ENCODE measurements around the gene MT1F.

Gene MT1F

DNA sequence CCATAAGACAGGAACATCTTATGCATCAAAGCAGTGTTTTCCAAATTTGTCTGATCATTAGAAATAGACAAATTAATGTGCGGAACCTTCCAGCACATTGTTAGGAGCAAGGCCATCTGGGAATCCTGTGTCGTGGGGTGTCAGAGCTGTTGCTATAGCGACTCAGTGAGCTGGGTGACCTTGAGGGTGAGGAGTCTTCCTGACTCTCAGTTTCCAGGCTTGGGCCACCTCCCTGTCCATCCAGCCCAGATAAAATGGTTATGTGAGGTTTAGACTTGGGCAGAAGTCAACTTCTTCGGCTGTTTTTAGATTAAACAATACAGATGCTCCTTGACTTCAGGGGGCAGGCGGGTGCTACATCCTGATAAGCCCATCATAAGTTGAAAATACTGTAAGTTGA is 45.1 kb downstream of the MT1F start:
- DNase-seq: no peak

All from stimulated activated CD4-positive, alpha-beta T cell treated with anti-CD3 and anti-CD28 coated beads, Interleukin-12 subunit alpha, Interleukin-12 subunit beta, amount 100 ng/mL, for 4 hours (primary cell).